Heart left ventricle (tissue), 13 donors: ENCODE results near the gene FSTL5.

ENCODE experiments used
- POLR2A ChIP-seq, 2 donors: fragments of 450-650 bp; IDR thresholded peaks; one replicate each; pipeline ENCODE4 v1.6.1; 2017; ENCODE audit warnings: antibody characterized with exemption in 2 of 2, mild to moderate bottlenecking in 2 of 2, moderate library complexity in 2 of 2
- TF ChIP-seq, protein P1 (sequence below), 12 donors: fragments of 200-600 bp; sonication (generic) in 4 of 12; IDR thresholded peaks; one replicate each; pipeline versions ENCODE4 v1.5.0 to v1.8.0; 2018 to 2022; ENCODE audit warnings: antibody characterized with exemption in 12 of 12, mild to moderate bottlenecking in 5 of 12
- donor health status: ischemic (EF 13 %, LVEDD 7.1; RV severe dilation, severe dysfunction).
- donor health status: DM: no; HTN: yes; CAD: no.
- donor health status: DM: no; HTN: no; CAD: no.
- donor health status: ischemic (EF 25% LVEDD 6.9; RV normal size, moderate dysfunction).
- donor health status: ischemic (EF 25% LVEDD 5.7; RV mildly dilated, moderate dysfunction).
- donor health status: ischemic (EF 35%, LVEDD 5.7; RV mildly dilated, moderate dysfunction).
- donor health status: nonischemic (EF 11% LVEDD 7.7; RV severe dilation, severe dysfunction).
- donor health status: DM: yes; HTN: yes; CAD: no.
- donor health status: PGD.
- donor health status: ischemic (EF 29% LVEDD 5.4; RV normal size, mild dysfunction).
- donor health status: nonischemic (EF 23%, LVEDD 6.1; RV moderate dilation, normal function).

DNA sequence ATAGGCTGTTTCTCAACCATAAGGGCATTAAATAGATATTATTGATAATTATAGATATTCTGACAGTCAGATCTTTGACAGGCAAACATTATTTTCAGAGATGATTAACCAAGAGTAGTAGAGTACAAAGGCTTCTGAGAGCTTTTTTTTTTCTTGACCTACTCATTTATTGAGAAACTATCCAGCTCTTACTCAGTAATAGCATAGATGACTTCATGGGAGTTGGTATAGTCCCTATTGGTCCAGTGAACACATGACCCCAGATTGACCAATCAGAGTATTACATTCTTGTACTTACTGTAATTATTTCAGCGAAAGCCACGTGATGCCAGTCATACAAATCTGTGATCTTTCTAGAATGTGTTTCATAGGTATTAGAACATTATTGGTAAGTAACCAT lies 508.7 kb downstream of the FSTL5 start:
- TF ChIP-seq, protein P1, sequence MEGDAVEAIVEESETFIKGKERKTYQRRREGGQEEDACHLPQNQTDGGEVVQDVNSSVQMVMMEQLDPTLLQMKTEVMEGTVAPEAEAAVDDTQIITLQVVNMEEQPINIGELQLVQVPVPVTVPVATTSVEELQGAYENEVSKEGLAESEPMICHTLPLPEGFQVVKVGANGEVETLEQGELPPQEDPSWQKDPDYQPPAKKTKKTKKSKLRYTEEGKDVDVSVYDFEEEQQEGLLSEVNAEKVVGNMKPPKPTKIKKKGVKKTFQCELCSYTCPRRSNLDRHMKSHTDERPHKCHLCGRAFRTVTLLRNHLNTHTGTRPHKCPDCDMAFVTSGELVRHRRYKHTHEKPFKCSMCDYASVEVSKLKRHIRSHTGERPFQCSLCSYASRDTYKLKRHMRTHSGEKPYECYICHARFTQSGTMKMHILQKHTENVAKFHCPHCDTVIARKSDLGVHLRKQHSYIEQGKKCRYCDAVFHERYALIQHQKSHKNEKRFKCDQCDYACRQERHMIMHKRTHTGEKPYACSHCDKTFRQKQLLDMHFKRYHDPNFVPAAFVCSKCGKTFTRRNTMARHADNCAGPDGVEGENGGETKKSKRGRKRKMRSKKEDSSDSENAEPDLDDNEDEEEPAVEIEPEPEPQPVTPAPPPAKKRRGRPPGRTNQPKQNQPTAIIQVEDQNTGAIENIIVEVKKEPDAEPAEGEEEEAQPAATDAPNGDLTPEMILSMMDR (IDR thresholded peaks at IDR 0.05), result no peak
- no peak for TF ChIP-seq POLR2A (IDR thresholded peaks at IDR 0.05)
